GM12878 (cell line): ENCODE results near the gene TMEM178A. TPM values are rescaled to one million over a fixed set of nuclear protein-coding genes. Genes with fewer than 3 reads are reported as not detected.

ENCODE experiments used
- ATAC-seq: fragments of 200-7000 bp; cut with Tn5 transposase; 3 replicates; pipeline ENCODE4 v1.9.1; 2020; ENCODE audit warnings: mild to moderate bottlenecking, moderate library complexity
- BruUV-seq: library from RNA; stranded (reverse); fragments of 400-500 nt; replicated peaks from 2 replicates; lab custom pipeline; 2021; lab: Mats Ljungman, UMichigan
- CTCF ChIA-PET: fragments of 300-600 bp; sonication (Branson Sonifier 250); formaldehyde crosslinking; extraction: SDS; loops from one replicate; lab custom pipeline; 2021; ENCODE audit warnings: inconsistent platforms; lab: Yijun Ruan, JAX
- POLR2A ChIA-PET: fragments of 350-600 bp; formaldehyde crosslinking; extraction: SDS; loops from one replicate; lab custom pipeline; 2021; ENCODE audit warnings: inconsistent platforms; lab: Charles Lee
- RAD21 ChIA-PET: fragments of 300-600 bp; sonication (Branson Sonifier 250); formaldehyde crosslinking; loops from one replicate; lab custom pipeline; 2023; ENCODE audit warnings: antibody characterized with exemption; ENCODE audit not compliant: unreplicated experiment; lab: Charles Lee
- SMC1A ChIA-PET: fragments of 300-600 bp; sonication (Branson Sonifier 250); formaldehyde crosslinking; loops from one replicate; lab custom pipeline; 2023; ENCODE audit not compliant: unreplicated experiment, uncharacterized antibody; lab: Charles Lee
- DNase-seq: peaks from one replicate; pipeline ENCODE4 v3.0.0-alpha.2; 2011; ENCODE audit warnings: low read depth, low spot score
- FAIRE-seq: peaks from 3 replicates; lab custom pipeline; 2011; peaks lifted over from hg19 to GRCh38; lab: Jason Lieb, UNC
- H2AFZ ChIP-seq: 2 replicates; pipeline ENCODE4 v1.6.0; 2011; ENCODE audit warnings: low read depth, low read length, control low read depth; ENCODE audit not compliant: control insufficient read depth
- H3K27ac ChIP-seq: 2 replicates; pipeline ENCODE4 v1.5.1; 2011; ENCODE audit warnings: control low read depth; ENCODE audit not compliant: control insufficient read depth, insufficient read depth
- H3K27me3 ChIP-seq, 2 experiments: replicated peaks in 1 of 2; 2 replicates each; pipeline versions ENCODE4 v1.6.0 to v1.6.1; 2011; ENCODE audit warnings: low read length in 1 of 2; ENCODE audit not compliant: control insufficient read depth in 2 of 2, insufficient read depth in 2 of 2
- H3K36me3 ChIP-seq, 2 experiments: 2 replicates each; pipeline ENCODE4 v1.5.1; 2011; ENCODE audit warnings: low read length in 1 of 2; ENCODE audit not compliant: control insufficient read depth in 2 of 2, insufficient read depth in 2 of 2
- H3K4me1 ChIP-seq: 2 replicates; pipeline ENCODE4 v1.6.1; 2011; ENCODE audit warnings: mild to moderate bottlenecking, low read length, moderate library complexity, mixed read lengths; ENCODE audit not compliant: control insufficient read depth, insufficient read depth
- H3K4me2 ChIP-seq: 2 replicates; pipeline ENCODE4 v1.6.0; 2011; ENCODE audit warnings: control low read depth; ENCODE audit not compliant: control insufficient read depth, insufficient read depth
- H3K4me3 ChIP-seq: fragments of 200-600 bp; sonication (generic); 2 replicates; pipeline ENCODE4 v1.5.1; 2016
- H3K79me2 ChIP-seq: 2 replicates; pipeline ENCODE4 v1.6.0; 2011; ENCODE audit warnings: low read length; ENCODE audit not compliant: control insufficient read depth, insufficient read depth
- H3K9ac ChIP-seq: 2 replicates; pipeline ENCODE4 v1.8.0; 2011; ENCODE audit warnings: low read length, control low read depth, mixed read lengths; ENCODE audit not compliant: control insufficient read depth, insufficient read depth
- H3K9me3 ChIP-seq: replicated peaks from 3 replicates; pipeline ENCODE4 v1.5.1; 2011; ENCODE audit warnings: mild to moderate bottlenecking, low read length; ENCODE audit not compliant: control insufficient read depth, insufficient read depth
- H4K20me1 ChIP-seq: 2 replicates; pipeline ENCODE4 v1.6.0; 2011; ENCODE audit not compliant: control insufficient read depth, insufficient read depth
- CEBPB ChIP-seq, 2 experiments: fragments of 150-350 bp in 1 of 2; IDR thresholded peaks; 2 replicates each; pipeline ENCODE4 v1.6.1; 2012 to 2014; ENCODE audit warnings: low read depth in 2 of 2, low read length in 2 of 2, borderline replicate concordance in 1 of 2, inconsistent platforms in 1 of 2
- CEBPZ ChIP-seq: fragments of 150-350 bp; IDR thresholded peaks from 2 replicates; pipeline ENCODE4 v1.6.1; 2016; ENCODE audit warnings: low read depth, low read length
- CTCF ChIP-seq, 3 experiments: IDR thresholded peaks in 2 of 3; conservative IDR thresholded peaks in 1 of 3; 2 replicates each; pipeline ENCODE4 v1.5.1; 2011; ENCODE audit warnings: low read depth in 3 of 3, low read length in 3 of 3, mild to moderate bottlenecking in 3 of 3, control low read depth in 2 of 3, moderate library complexity in 2 of 3, inconsistent platforms in 1 of 3, mixed read lengths in 1 of 3; ENCODE audit not compliant: control insufficient read depth in 2 of 3, insufficient read depth in 1 of 3; ENCODE audit errors: extremely low read depth in 1 of 3
- GATAD2B ChIP-seq: fragments of 450-650 bp; conservative IDR thresholded peaks from 2 replicates; pipeline ENCODE4 v1.6.1; 2017; ENCODE audit warnings: low read depth, mild to moderate bottlenecking, moderate library complexity
- IRF5 ChIP-seq: fragments of 450-650 bp; IDR thresholded peaks from 2 replicates; pipeline ENCODE4 v1.6.1; 2017; ENCODE audit warnings: borderline replicate concordance
- MTA3 ChIP-seq: IDR thresholded peaks from 2 replicates; pipeline ENCODE4 v1.6.1; 2012; ENCODE audit warnings: low read length, inconsistent platforms, borderline replicate concordance
- MYB ChIP-seq: fragments of 150-350 bp; IDR thresholded peaks from 2 replicates; pipeline ENCODE4 v1.6.1; 2014; ENCODE audit warnings: mild to moderate bottlenecking, low read depth, low read length, borderline replicate concordance
- REST ChIP-seq: IDR thresholded peaks from 2 replicates; pipeline ENCODE4 v1.6.1; 2012; ENCODE audit warnings: mild to moderate bottlenecking, low read depth, low read length
- SIN3A ChIP-seq: IDR thresholded peaks from 2 replicates; pipeline ENCODE4 v1.6.1; 2012; ENCODE audit warnings: low read depth, low read length, improper control_type of control experiment
- SP1 ChIP-seq: IDR thresholded peaks from one replicate; pipeline ENCODE4 v1.6.1; 2011; ENCODE audit warnings: low read depth, low read length
- STAT3 ChIP-seq: IDR thresholded peaks from 2 replicates; pipeline ENCODE4 v1.6.1; 2011; ENCODE audit warnings: low read depth, low read length, improper control_type of control experiment
- YY1 ChIP-seq: IDR thresholded peaks from 2 replicates; pipeline ENCODE4 v1.6.1; 2011; ENCODE audit warnings: low read depth, mild to moderate bottlenecking, low read length
- WGBS: methylation state at CpG from one replicate; pipeline ENCODE4 v1.1.6; 2016; ENCODE audit warnings: low lambda C conversion rate; ENCODE audit not compliant: insufficient replicate concordance, insufficient coverage; ENCODE audit errors: missing lambda C conversion rate; 5-methylcytosine and 5-hydroxymethylcytosine counted together
- in situ Hi-C: fragments of 300-500 bp; cut with MboI; formaldehyde crosslinking; loops from 9 replicates; pipeline ENCODE4 v1.14.3; 2018; ENCODE audit warnings: mixed read lengths
- intact Hi-C: fragments of 100-400 bp; cut with micrococcal nuclease; formaldehyde crosslinking; loops from one replicate; pipeline ENCODE4 v1.14.2; 2022; ENCODE audit not compliant: unreplicated experiment
- polyA plus RNA-seq, 11 experiments: library from polyadenylated mRNA; depleted of rRNA in 4 of 11; unstranded in 6 of 11; stranded (reverse) in 5 of 11; fragments of >200 nt; fragmentation: Nextera tagmentation in 4 of 11; fragmentation: Illumina TruSeq in 1 of 11; extraction: Ambion mirVana in 4 of 11; extraction: Trizol in 1 of 11; gene quantifications; 1 replicate in 1 of 11; 2 replicates in 10 of 11; pipeline versions ENCODE4 v1.2.1 to v1.2.3, GENCODE V29; 2011 to 2016; ENCODE audit warnings: inconsistent platforms in 2 of 11, missing spikeins in 2 of 11, low read depth in 1 of 11
- total RNA-seq, 4 experiments: library from RNA; depleted of rRNA in 3 of 4; stranded (reverse); fragments of >200 nt in 3 of 4; fragmentation: Illumina TruSeq in 1 of 4; extraction: Trizol in 1 of 4; gene quantifications; 2 replicates each; pipeline versions ENCODE4 v1.2.1 to v1.2.3, GENCODE V29; 2013 to 2021

TMEM178A gene
- total and polyA plus RNA-seq, 10 of the 15 experiments (the other 5 are each of a cell fraction or from before 2014, with no cell fraction given): not detected

DNA sequence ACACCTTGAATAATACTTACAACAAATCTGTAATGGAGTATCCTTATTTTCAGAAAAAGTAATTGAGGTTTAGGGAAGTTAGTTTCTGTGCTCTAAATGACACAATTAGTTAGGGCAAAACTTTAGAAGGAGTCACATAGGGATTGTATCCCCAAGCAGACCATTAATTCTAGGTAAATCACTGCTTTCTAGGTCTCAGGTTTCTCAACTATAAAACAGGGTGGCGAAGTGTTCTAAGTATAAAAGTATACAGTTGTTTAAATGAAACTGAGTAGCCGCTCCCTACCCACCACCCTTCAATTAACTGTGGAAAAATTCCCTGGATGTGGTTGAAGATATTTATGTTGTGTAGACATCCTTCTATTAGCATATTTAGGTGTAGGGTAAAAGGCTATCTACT, 19.9 kb upstream of the TMEM178A start:
- Histone ChIP-seq H3K9ac (no peak overlapping the region), H2AFZ (no peak overlapping the region), H3K4me2 (no peak overlapping the region), H3K79me2 (no peaks in the 10 kb centered on the region), H3K9me3 (no peaks in the 10 kb centered on the region), H3K4me3 (no peak overlapping the region), H3K4me1 (no peaks in the 10 kb centered on the region), H3K36me3 (no peaks in the 10 kb centered on the region), H3K27ac (no peak overlapping the region), H4K20me1 (no peaks in the 10 kb centered on the region), H3K27me3 (no peaks in the 10 kb centered on the region)
- 39% methylated on average over 2 of the region's 2 CpGs for WGBS
- ChIA-PET SMC1A (interaction anchor here (0.8 kb wide), 1 partner anchor 12 kb away, joined by 3 read pairs; no protein-coding TSS in a partner anchor), POLR2A (no interaction called here), CTCF (interaction anchor here (1.3 kb wide), 1 partner anchor 10 kb away, joined by 3 read pairs; no protein-coding TSS in a partner anchor), RAD21 (no interaction called here)
- BruUV-seq: no TSS peak
- in situ Hi-C loops (no loop called here), intact Hi-C loops (no loop called here)
- ATAC-seq (no peak), DNase-seq (no peak), FAIRE-seq (no peak)
- TF ChIP-seq STAT3 (no peak), MYB (no peak), SIN3A (no peak), GATAD2B (no peak), IRF5 (no peak), REST (no peak), CEBPB (IDR thresholded peaks at IDR 0.05; ENCODE audit: borderline replicate concordance in 1 of 2, low read depth in 2 of 2, low read length in 2 of 2) (no peak), SP1 (no peak), YY1 (no peak), CTCF (IDR thresholded peaks at IDR 0.05 in 2 of 3, conservative IDR thresholded peaks at IDR 0.05 in 1 of 3; ENCODE audit: control insufficient read depth in 2 of 3, extremely low read depth in 1 of 3, insufficient read depth in 1 of 3, low read depth in 3 of 3, low read length in 3 of 3) (no peak), MTA3 (no peak), CEBPZ (no peak)
